Peyer's patch (tissue), 4 donors: ENCODE measurements around the gene FAM98B.

Experiments used
- CTCF ChIP-seq, 6 experiments: fragments of 450-650 bp in 4 of 6; fragments of 200-600 bp in 2 of 6; sonication (generic) in 1 of 6; IDR thresholded peaks; one replicate each; pipeline ENCODE4 v1.5.1; 2017 to 2019; ENCODE audit warnings: antibody characterized with exemption in 6 of 6, mild to moderate bottlenecking in 3 of 6, moderate library complexity in 1 of 6
- POLR2A ChIP-seq, 2 donors: fragments of 450-650 bp; IDR thresholded peaks; one replicate each; pipeline ENCODE4 v1.5.1; 2017; ENCODE audit warnings: antibody characterized with exemption in 2 of 2, mild to moderate bottlenecking in 2 of 2, moderate library complexity in 2 of 2

- TF ChIP-seq CTCF (IDR thresholded peaks at IDR 0.05) (no peak), POLR2A (IDR thresholded peaks at IDR 0.05) (no peak)
Observed at GRCh38 chr15:38520035-38520434, 66.1 kb downstream of the FAM98B start.
